ENCODE results near the gene TTC9B. TPM values are rescaled to one million over a fixed set of nuclear protein-coding genes. Genes with fewer than 3 reads are reported as not detected.

TTC9B gene
- total RNA-seq, 1 donor, result not detected

DNA sequence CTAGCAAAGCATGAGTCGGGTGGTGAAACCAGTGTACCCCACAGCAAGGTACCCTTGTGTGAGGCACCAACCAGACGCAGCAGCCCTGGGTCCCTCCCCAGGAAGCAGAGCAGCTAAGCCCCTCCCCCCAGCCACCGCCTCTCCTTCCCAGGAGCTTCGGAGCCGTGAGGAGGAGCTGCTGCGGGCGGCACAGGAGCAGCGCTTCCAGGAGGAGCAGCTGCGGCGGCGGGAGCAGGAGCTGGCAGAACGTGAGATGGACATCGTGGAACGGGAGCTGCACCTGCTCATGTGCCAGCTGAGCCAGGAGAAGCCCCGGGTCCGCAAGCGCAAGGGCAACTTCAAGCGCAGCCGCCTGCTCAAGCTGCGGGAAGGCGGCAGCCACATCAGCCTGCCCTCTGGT, 12.4 kb downstream of the TTC9B start:
- TF ChIP-seq, protein P1, sequence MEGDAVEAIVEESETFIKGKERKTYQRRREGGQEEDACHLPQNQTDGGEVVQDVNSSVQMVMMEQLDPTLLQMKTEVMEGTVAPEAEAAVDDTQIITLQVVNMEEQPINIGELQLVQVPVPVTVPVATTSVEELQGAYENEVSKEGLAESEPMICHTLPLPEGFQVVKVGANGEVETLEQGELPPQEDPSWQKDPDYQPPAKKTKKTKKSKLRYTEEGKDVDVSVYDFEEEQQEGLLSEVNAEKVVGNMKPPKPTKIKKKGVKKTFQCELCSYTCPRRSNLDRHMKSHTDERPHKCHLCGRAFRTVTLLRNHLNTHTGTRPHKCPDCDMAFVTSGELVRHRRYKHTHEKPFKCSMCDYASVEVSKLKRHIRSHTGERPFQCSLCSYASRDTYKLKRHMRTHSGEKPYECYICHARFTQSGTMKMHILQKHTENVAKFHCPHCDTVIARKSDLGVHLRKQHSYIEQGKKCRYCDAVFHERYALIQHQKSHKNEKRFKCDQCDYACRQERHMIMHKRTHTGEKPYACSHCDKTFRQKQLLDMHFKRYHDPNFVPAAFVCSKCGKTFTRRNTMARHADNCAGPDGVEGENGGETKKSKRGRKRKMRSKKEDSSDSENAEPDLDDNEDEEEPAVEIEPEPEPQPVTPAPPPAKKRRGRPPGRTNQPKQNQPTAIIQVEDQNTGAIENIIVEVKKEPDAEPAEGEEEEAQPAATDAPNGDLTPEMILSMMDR (IDR thresholded peaks at IDR 0.05; ENCODE audit: insufficient read depth, low read length), result no peak
- H3K4me3 ChIP-seq (ENCODE audit: low read depth, low read length), result no peak overlapping the region
- no peak for DNase-seq (ENCODE audit: low read depth)

DNA sequence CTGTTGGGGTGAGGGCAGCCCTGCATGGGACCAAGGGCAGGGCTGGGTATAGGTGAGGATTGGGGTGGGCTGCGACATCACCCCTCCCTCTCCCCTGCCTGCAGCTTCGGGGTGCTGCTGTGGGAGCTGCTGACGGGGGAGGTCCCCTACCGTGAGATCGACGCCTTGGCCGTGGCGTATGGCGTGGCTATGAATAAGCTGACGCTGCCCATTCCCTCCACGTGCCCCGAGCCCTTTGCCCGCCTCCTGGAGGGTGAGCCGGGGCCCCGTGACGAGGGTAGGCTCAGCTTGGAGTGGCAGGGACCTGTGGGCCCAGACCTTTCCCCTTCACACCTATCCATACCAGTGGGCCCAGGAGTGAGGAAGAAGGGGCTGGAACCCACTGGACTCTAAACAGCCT, 13.8 kb downstream of the TTC9B start:
- TF ChIP-seq, protein P1 (IDR thresholded peaks at IDR 0.05; ENCODE audit: insufficient read depth, low read length), result no peak
- no peak for DNase-seq (ENCODE audit: low read depth)
- no peak overlapping the region for H3K4me3 ChIP-seq (ENCODE audit: low read depth, low read length)

DNA sequence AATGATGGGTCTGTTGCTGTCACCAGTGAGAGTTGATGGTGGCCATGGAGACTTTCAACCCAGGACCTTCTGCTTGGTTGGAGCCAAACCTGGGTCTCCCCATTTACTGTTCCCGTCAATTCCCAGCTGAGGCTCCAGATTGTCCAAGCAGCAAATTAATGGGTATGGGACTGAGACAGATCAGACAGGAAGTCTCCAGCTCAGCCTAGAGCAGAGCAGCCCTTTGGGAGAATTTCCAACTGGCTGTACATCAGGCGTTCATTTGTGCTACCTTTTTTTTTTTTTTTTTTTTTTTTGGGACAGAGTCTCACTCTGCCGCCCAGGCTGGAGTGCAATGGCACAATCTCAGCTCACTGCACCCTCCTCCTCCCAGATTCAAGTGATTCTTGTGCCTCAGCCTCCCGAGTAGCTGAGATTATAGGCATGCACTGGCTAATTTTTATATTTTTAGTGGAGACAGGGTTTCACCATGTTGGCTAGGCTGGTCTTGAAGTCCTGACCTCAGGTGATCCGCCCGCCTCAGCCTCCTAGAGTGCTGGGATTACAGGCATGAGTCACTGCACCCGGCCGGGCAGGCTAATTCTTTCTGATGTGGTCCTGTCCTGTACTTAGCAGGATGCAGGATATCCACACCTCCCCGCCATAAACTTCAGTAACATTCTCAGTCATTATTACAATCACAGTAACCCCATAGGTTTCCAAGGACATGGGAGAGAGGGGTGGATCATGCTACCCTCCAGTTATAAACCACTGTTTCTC, 17.7 kb downstream of the TTC9B start:
- no peak for DNase-seq (ENCODE audit: low read depth)
- TF ChIP-seq, protein P1 (IDR thresholded peaks at IDR 0.05; ENCODE audit: insufficient read depth, low read length), result no peak
- H3K4me3 ChIP-seq (ENCODE audit: low read depth, low read length), result no peak overlapping the region

DNA sequence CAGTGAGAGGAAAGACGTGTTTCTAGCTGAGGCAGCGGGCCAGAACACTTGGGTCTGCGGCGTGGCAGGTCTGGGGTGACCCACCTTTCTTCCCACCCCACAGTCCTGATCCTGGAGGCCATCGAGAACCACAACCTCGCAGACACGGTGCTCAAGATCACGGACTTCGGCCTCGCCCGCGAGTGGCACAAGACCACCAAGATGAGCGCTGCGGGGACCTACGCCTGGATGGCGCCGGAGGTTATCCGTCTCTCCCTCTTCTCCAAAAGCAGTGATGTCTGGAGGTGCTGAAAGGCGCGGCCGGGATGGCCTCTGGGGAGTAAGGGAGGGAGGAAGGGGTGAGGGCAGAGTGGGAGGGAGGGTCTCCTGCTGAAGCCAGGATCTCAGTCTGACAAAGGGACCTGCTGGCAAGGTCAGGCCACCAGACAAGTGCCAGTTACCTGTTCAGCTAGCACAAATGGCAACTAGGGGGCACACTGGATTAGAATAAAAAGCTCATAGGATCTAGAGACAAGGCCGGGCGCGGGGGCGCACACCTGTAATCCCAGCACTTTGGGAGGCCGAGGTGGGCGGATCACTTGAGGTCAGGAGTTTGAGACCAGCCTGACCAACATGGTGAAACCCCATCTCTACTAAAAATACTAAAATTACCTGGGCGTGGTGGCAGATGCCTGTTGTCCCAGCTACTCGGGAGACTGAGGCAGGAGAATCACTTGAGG, 19.8 kb downstream of the TTC9B start:
- DNase-seq (ENCODE audit: low read depth), result no peak
- H3K4me3 ChIP-seq (ENCODE audit: low read depth, low read length), result no peak overlapping the region
- TF ChIP-seq, protein P1 (IDR thresholded peaks at IDR 0.05; ENCODE audit: insufficient read depth, low read length), result no peak

DNA sequence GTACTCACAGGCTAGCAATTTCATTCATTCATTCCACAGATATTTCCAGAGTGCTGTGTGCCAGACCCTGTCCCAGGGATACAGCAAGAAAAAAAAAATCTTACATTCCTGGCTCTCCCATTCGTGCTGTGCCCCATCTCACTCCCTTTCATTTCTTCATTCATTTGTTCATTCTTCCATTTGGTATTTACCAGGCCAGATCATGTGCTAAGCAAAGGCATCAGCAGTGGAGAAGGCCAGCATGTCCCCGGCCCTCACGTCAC, 24.7 kb downstream of the TTC9B start:
- DNase-seq (ENCODE audit: low read depth), result peak; percentile 45
- TF ChIP-seq, protein P1 (IDR thresholded peaks at IDR 0.05; ENCODE audit: insufficient read depth, low read length), result no peak
- no peak overlapping the region for H3K4me3 ChIP-seq (ENCODE audit: low read depth, low read length)

DNA sequence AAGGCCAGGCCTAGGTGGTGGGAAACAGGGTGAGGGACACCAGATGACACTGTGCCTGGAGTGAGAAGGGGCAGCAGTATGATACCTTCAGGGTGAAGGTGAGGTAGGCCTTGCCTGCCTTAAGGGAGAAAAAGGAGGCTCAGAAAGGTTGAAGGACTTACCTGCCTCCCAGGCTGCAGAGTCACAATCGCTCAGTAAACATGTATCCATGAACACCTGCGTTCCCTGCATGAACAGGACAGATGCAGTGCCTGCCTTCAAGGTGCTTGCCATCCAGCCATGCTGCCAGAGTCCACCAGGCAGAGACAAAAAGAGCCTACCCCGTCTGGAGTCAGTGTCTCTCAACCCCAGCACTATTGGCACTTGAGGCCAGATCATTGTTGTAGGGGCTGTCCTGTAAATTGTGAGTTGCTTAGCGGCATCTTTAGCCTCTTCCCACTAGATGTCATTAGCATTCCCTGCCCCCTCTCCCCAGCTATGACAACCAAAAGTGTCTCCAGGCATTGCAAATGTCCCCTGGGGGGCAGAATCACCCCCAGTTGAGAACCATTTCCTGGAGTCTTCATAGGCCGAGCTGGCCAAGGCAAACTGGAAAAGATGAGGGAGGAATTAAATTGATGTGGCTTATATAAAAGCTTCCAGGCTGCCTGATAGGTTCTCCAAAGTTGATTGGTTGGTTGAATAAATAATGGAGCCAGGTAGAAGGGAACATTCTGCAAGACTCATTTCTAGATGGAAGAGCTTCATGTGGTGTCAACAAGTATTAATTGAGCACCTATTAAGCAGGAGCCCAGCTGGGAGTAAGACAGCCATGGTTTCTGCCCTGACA, 25.2 kb downstream of the TTC9B start:
- no peak for DNase-seq (ENCODE audit: low read depth)
- peak overlapping the region; percentile 82 for H3K4me3 ChIP-seq (ENCODE audit: low read depth, low read length)
- TF ChIP-seq, protein P1 (IDR thresholded peaks at IDR 0.05; ENCODE audit: insufficient read depth, low read length), result no peak

All from fibroblast of the aortic adventitia (primary cell).